ENCODE measurements around the gene CCL25. TPM values are rescaled to one million over a fixed set of nuclear protein-coding genes. Genes with fewer than 3 reads are reported as not detected.

Gene CCL25
- total and polyA plus RNA-seq, 2 donors (not counting 3 experiments of a cell fraction or from before 2014, with no cell fraction given) = not detected

DNA sequence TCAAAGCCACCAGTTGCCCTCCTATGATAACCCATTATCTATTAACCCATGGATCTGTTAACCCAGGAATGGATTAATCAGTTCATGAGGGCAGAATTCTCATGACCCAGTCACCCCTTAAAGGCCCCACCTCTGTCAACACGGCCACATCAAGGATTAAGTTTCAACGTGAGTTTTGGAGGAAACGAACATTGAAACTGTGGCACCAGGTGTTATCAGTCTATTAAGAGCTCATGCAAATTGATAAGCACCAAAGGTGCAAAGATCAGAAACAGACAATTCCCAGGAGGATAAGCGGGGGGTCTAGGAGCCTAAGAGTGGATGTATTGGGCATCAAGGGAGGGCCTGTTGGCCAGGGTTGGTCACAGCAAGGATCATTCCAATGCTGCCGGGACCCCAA lies 27.2 kb upstream of the CCL25 start:
- DNase-seq (ENCODE audit: low read depth, low spot score) = no peak
- BruUV-seq (replicated peaks) = no TSS peak
- Histone ChIP-seq H3K9me3 (replicated peaks; ENCODE audit: control insufficient read depth, insufficient read depth, low read length) (no peaks in the 10 kb centered on the region), H3K4me2 (ENCODE audit: insufficient read depth, low read length) (no peak overlapping the region), H3K4me1 (ENCODE audit: control insufficient read depth, extremely low read depth, insufficient read depth, low read length) (no peaks in the 10 kb centered on the region), H3K79me2 (ENCODE audit: control insufficient read depth, insufficient read depth, low read length) (no peaks in the 10 kb centered on the region), H3K4me3 (replicated peaks in 1 of 3; ENCODE audit: insufficient read depth in 1 of 3, low read depth in 1 of 3, low read length in 3 of 3) (no peak overlapping the region), H3K9ac (replicated peaks; ENCODE audit: extremely low read depth, insufficient read depth, low read length) (no peak overlapping the region), H2AFZ (ENCODE audit: low read depth, low read length) (no peak overlapping the region), H4K20me1 (replicated peaks; ENCODE audit: control insufficient read depth, extremely low read depth, insufficient read depth, low read length) (no peaks in the 10 kb centered on the region), H3K9me1 (replicated peaks; ENCODE audit: control insufficient read depth, extremely low read depth, insufficient read depth, low read length) (no peaks in the 10 kb centered on the region), H3K36me3 (ENCODE audit: control insufficient read depth in 2 of 2, extremely low read depth in 1 of 2, insufficient read depth in 2 of 2, low read length in 2 of 2) (no peaks in the 10 kb centered on the region), H3K27ac (ENCODE audit: insufficient read depth, low read depth, low read length) (no peak overlapping the region), H3K27me3 (ENCODE audit: control insufficient read depth in 2 of 2, insufficient read depth in 2 of 2, low read length in 2 of 2) (no peaks in the 10 kb centered on the region)
- POLR2A ChIA-PET = no interaction called here
- FAIRE-seq = no peak
- no peak for TF ChIP-seq POLR2A (IDR thresholded peaks at IDR 0.05; ENCODE audit: low read depth, low read length)
- TF ChIP-seq POLR2AphosphoS5 (IDR thresholded peaks at IDR 0.05; ENCODE audit: insufficient read depth, low read depth, low read length) = no peak
- TF ChIP-seq MAX (IDR thresholded peaks at IDR 0.05; ENCODE audit: insufficient read depth, insufficient read length) = no peak
- TF ChIP-seq FOS (IDR thresholded peaks at IDR 0.05; ENCODE audit: borderline replicate concordance, insufficient read depth, low read length) = no peak
- no peak for TF ChIP-seq EZH2 (IDR thresholded peaks at IDR 0.05; ENCODE audit: borderline replicate concordance, low read depth, low read length, severe bottlenecking)
- no peak for TF ChIP-seq GATA2 (IDR thresholded peaks at IDR 0.05; ENCODE audit: insufficient read depth, insufficient read length, low read depth, low read length)
- no peak for TF ChIP-seq MYC (IDR thresholded peaks at IDR 0.05; ENCODE audit: low read depth, low read length)
- TF ChIP-seq, protein P1, sequence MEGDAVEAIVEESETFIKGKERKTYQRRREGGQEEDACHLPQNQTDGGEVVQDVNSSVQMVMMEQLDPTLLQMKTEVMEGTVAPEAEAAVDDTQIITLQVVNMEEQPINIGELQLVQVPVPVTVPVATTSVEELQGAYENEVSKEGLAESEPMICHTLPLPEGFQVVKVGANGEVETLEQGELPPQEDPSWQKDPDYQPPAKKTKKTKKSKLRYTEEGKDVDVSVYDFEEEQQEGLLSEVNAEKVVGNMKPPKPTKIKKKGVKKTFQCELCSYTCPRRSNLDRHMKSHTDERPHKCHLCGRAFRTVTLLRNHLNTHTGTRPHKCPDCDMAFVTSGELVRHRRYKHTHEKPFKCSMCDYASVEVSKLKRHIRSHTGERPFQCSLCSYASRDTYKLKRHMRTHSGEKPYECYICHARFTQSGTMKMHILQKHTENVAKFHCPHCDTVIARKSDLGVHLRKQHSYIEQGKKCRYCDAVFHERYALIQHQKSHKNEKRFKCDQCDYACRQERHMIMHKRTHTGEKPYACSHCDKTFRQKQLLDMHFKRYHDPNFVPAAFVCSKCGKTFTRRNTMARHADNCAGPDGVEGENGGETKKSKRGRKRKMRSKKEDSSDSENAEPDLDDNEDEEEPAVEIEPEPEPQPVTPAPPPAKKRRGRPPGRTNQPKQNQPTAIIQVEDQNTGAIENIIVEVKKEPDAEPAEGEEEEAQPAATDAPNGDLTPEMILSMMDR (IDR thresholded peaks at IDR 0.05; ENCODE audit: extremely low read depth in 1 of 2, insufficient read depth in 1 of 2, low read depth in 1 of 2, low read length in 2 of 2) = no peak
- TF ChIP-seq JUN (IDR thresholded peaks at IDR 0.05; ENCODE audit: borderline replicate concordance, insufficient read depth, insufficient read length, low read depth) = no peak
- intact Hi-C loops (cut with micrococcal nuclease) = no loop called here
- CTCF ChIA-PET = no interaction called here
- dilution Hi-C loops (cut with MboI; ENCODE audit: extremely low pct_ligation_motif_present, low sequenced_read_pairs) = no loop called here

Data from endothelial cell of umbilical vein (primary cell).